Parathyroid adenoma (tissue), 2 donors: ENCODE measurements around the gene FNDC3B.

Source experiments
- H2AFZ ChIP-seq: fragments of 300-600 bp; sonication (generic); one replicate; pipeline ENCODE4 v1.7.0; 2017; ENCODE audit warnings: antibody characterized with exemption, mild to moderate bottlenecking
- H3K27ac ChIP-seq: fragments of 300-600 bp; sonication (generic); one replicate; pipeline ENCODE4 v1.7.0; 2017
- H3K27me3 ChIP-seq: fragments of 300-600 bp; sonication (generic); one replicate; pipeline ENCODE4 v1.7.0; 2017; ENCODE audit warnings: low read length; ENCODE audit not compliant: control insufficient read depth, insufficient read depth
- H3K36me3 ChIP-seq: fragments of 300-600 bp; sonication (generic); one replicate; pipeline ENCODE4 v1.7.0; 2017; ENCODE audit warnings: low read length; ENCODE audit not compliant: control insufficient read depth, insufficient read depth
- H3K4me1 ChIP-seq: fragments of 300-600 bp; sonication (generic); one replicate; pipeline ENCODE4 v1.7.0; 2017; ENCODE audit warnings: control low read depth
- H3K4me2 ChIP-seq: fragments of 300-600 bp; sonication (generic); one replicate; pipeline ENCODE4 v1.7.0; 2017; ENCODE audit warnings: low read length
- H3K4me3 ChIP-seq: fragments of 300-600 bp; sonication (generic); one replicate; pipeline ENCODE4 v1.7.0; 2017; ENCODE audit warnings: low read depth, low read length
- H3K79me2 ChIP-seq: fragments of 300-600 bp; sonication (generic); one replicate; pipeline ENCODE4 v1.7.0; 2017; ENCODE audit warnings: control low read depth
- H3K9ac ChIP-seq: fragments of 300-600 bp; sonication (generic); one replicate; pipeline ENCODE4 v1.7.0; 2017; ENCODE audit warnings: mild to moderate bottlenecking
- H3K9me3 ChIP-seq: fragments of 300-600 bp; sonication (generic); one replicate; pipeline ENCODE4 v1.7.0; 2017; ENCODE audit warnings: low read length; ENCODE audit not compliant: control insufficient read depth
- CTCF ChIP-seq: fragments of 300-600 bp; sonication (generic); IDR thresholded peaks from one replicate; pipeline ENCODE4 v1.7.0; 2017; ENCODE audit warnings: antibody characterized with exemption, mild to moderate bottlenecking
- donor health status: primary hyperparathyroidism.

The FNDC3B gene

GRCh38 chr3:172107403-172107802 is 68.0 kb downstream of the FNDC3B start:
- H3K27ac ChIP-seq = no peak overlapping the region

GRCh38 chr3:172110127-172110779 is 70.9 kb downstream of the FNDC3B start:
- Histone ChIP-seq H3K27me3 (no peaks in the 10 kb centered on the region), H3K9ac (no peak overlapping the region)

More at GRCh38 chr3:172107403-172107802, 68.0 kb downstream of the FNDC3B start:
- H3K4me3 ChIP-seq = no peak overlapping the region
- no peaks in the 10 kb centered on the region for H3K9me3 ChIP-seq
- H3K79me2 ChIP-seq = peaks cover 45% of the 10 kb centered on the region
- H3K36me3 ChIP-seq = no peaks in the 10 kb centered on the region
- no peak overlapping the region for H2AFZ ChIP-seq
- no peak for TF ChIP-seq CTCF
- no peaks in the 10 kb centered on the region for H3K27me3 ChIP-seq
- H3K4me1 ChIP-seq = peaks cover 8% of the 10 kb centered on the region
- no peak overlapping the region for H3K4me2 ChIP-seq
- H3K9ac ChIP-seq = no peak overlapping the region

GRCh38 chr3:172111163-172111562 is 71.8 kb downstream of the FNDC3B start:
- TF ChIP-seq CTCF = no peak
- no peaks in the 10 kb centered on the region for H3K9me3 ChIP-seq
- no peak overlapping the region for H3K27ac ChIP-seq
- H3K79me2 ChIP-seq = peaks cover 52% of the 10 kb centered on the region
- no peak overlapping the region for H3K4me3 ChIP-seq
- no peaks in the 10 kb centered on the region for H3K4me1 ChIP-seq
- H3K9ac ChIP-seq = no peak overlapping the region
- no peak overlapping the region for H3K4me2 ChIP-seq
- no peak overlapping the region for H2AFZ ChIP-seq
- no peaks in the 10 kb centered on the region for H3K36me3 ChIP-seq
- no peaks in the 10 kb centered on the region for H3K27me3 ChIP-seq

More at GRCh38 chr3:172110127-172110779, 70.9 kb downstream of the FNDC3B start:
- no peak for TF ChIP-seq CTCF
- Histone ChIP-seq H3K79me2 (peaks cover 59% of the 10 kb centered on the region), H3K27ac (no peak overlapping the region), H3K4me2 (no peak overlapping the region), H3K9me3 (no peaks in the 10 kb centered on the region), H3K36me3 (no peaks in the 10 kb centered on the region), H3K4me3 (no peak overlapping the region), H3K4me1 (no peaks in the 10 kb centered on the region), H2AFZ (no peak overlapping the region)

- Histone ChIP-seq H3K4me2 (no peak overlapping the region), H3K27me3 (no peaks in the 10 kb centered on the region), H3K36me3 (no peaks in the 10 kb centered on the region), H3K9ac (no peak overlapping the region), H3K4me1 (no peaks in the 10 kb centered on the region), H3K4me3 (no peak overlapping the region), H3K79me2 (peaks cover 52% of the 10 kb centered on the region), H2AFZ (no peak overlapping the region), H3K27ac (no peak overlapping the region), H3K9me3 (no peaks in the 10 kb centered on the region)
- no peak for TF ChIP-seq CTCF
These were observed 72.8 kb downstream of the FNDC3B start for GRCh38 chr3:172112078-172112733.
